ENCODE results near the gene PBX3. TPM values are rescaled to one million over a fixed set of nuclear protein-coding genes. Genes with fewer than 3 reads are reported as not detected.

The PBX3 gene
- polyA plus RNA-seq, 1 donor (not counting 4 experiments of a cell fraction or from before 2014, with no cell fraction given): 26.3 TPM

DNA sequence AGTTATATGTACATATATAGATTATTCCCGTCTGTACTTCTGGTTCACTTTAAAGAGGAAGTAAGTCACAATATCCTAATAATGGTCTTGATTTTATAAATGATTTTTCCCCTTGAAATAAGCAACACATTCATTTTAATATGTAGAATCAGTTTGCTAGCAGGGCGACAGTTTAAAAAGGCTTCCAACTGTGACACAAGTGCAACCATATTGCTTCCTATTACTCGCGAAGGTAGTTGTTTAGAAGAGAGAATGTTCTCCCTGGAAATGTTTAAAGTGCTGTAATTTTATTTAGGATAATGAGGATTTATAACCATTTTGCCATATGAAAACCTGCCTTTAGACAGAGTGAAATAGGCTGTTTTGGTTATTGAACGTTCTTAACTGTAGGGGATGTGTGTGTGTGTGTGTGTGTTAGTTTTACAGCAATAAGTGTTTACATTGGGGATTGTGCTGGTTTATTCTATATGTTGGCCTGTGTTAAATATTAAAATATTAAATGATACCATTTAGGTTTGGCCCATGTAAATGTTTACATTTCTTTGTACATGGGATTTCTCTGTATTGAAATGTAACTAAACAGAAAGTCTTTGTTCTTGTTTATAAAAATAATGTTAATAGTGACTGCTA lies 138.3 kb downstream of the PBX3 start:
- H4K20me1 ChIP-seq (ENCODE audit: control insufficient read depth, extremely low read depth, insufficient read depth, low read length): no peaks in the 10 kb centered on the region
- no peak overlapping the region for H3K9ac ChIP-seq (ENCODE audit: control insufficient read depth, extremely low read depth, insufficient read depth, low read length)
- H3K4me1 ChIP-seq (ENCODE audit: control insufficient read depth, extremely low read depth, insufficient read depth, low read length): peaks cover 27% of the 10 kb centered on the region
- no peak overlapping the region for H3K4me2 ChIP-seq (ENCODE audit: control insufficient read depth, extremely low read depth, insufficient read depth, low read depth, low read length)
- H3K36me3 ChIP-seq (ENCODE audit: control insufficient read depth in 2 of 2, extremely low read depth in 1 of 2, insufficient read depth in 2 of 2, low read length in 2 of 2): no peaks in the 10 kb centered on the region
- H3K27me3 ChIP-seq (ENCODE audit: control insufficient read depth, extremely low read depth, insufficient read depth, low read length): no peaks in the 10 kb centered on the region
- no peaks in the 10 kb centered on the region for H3K9me1 ChIP-seq (ENCODE audit: control insufficient read depth, extremely low read depth, insufficient read depth, low read length)
- TF ChIP-seq EZH2 (IDR thresholded peaks at IDR 0.05; ENCODE audit: low read length): no peak
- TF ChIP-seq, protein P1, sequence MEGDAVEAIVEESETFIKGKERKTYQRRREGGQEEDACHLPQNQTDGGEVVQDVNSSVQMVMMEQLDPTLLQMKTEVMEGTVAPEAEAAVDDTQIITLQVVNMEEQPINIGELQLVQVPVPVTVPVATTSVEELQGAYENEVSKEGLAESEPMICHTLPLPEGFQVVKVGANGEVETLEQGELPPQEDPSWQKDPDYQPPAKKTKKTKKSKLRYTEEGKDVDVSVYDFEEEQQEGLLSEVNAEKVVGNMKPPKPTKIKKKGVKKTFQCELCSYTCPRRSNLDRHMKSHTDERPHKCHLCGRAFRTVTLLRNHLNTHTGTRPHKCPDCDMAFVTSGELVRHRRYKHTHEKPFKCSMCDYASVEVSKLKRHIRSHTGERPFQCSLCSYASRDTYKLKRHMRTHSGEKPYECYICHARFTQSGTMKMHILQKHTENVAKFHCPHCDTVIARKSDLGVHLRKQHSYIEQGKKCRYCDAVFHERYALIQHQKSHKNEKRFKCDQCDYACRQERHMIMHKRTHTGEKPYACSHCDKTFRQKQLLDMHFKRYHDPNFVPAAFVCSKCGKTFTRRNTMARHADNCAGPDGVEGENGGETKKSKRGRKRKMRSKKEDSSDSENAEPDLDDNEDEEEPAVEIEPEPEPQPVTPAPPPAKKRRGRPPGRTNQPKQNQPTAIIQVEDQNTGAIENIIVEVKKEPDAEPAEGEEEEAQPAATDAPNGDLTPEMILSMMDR (optimal IDR thresholded peaks at IDR 0.05 in 1 of 3, IDR thresholded peaks at IDR 0.05 in 1 of 3, conservative IDR thresholded peaks at IDR 0.05 in 1 of 3; ENCODE audit: extremely low read depth in 1 of 3, insufficient read depth in 2 of 3, low read length in 3 of 3): no peak
- dilution Hi-C loops (cut with MboI; ENCODE audit: extremely low pct_ligation_motif_present, low sequenced_read_pairs): no loop called here
- no peak overlapping the region for H2AFZ ChIP-seq (ENCODE audit: control insufficient read depth, low read length)
- H3K9me3 ChIP-seq (ENCODE audit: control insufficient read depth, low read depth, low read length): no peaks in the 10 kb centered on the region
- H3K79me2 ChIP-seq (ENCODE audit: control insufficient read depth, insufficient read depth, low read length): peaks cover 14% of the 10 kb centered on the region
- no peak for DNase-seq (ENCODE audit: low read depth, low spot score)
- H3K4me3 ChIP-seq (ENCODE audit: control insufficient read depth in 2 of 3, extremely low read depth in 1 of 3, insufficient read depth in 2 of 3, low read depth in 1 of 3, low read length in 3 of 3): no peak overlapping the region
- H3K27ac ChIP-seq (ENCODE audit: control insufficient read depth, insufficient read depth, low read length): no peak overlapping the region
- FAIRE-seq: no peak

DNA sequence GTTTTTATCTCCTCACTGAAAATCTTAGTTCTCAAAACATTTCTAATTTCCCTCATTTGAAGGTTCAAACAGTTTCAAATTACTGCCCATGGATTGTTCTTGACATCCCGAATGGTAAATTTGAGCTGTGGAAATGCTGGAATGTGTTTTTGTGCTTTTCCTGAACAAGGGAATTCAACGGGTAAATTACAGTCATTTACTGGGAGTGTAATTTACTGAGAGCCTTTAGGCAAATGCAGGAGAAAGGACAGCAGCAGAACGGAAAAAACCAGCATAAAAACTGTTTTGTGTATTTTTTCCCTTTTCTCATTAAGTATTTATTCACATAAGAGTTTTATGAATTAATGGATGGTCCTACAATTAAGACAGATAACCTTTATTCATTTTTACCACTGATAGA lies 139.2 kb downstream of the PBX3 start:
- no peaks in the 10 kb centered on the region for H3K9me3 ChIP-seq (ENCODE audit: control insufficient read depth, low read depth, low read length)
- no peaks in the 10 kb centered on the region for H4K20me1 ChIP-seq (ENCODE audit: control insufficient read depth, extremely low read depth, insufficient read depth, low read length)
- no peaks in the 10 kb centered on the region for H3K9me1 ChIP-seq (ENCODE audit: control insufficient read depth, extremely low read depth, insufficient read depth, low read length)
- no peak overlapping the region for H3K9ac ChIP-seq (ENCODE audit: control insufficient read depth, extremely low read depth, insufficient read depth, low read length)
- no peak overlapping the region for H2AFZ ChIP-seq (ENCODE audit: control insufficient read depth, low read length)
- H3K4me2 ChIP-seq (ENCODE audit: control insufficient read depth, extremely low read depth, insufficient read depth, low read depth, low read length): no peak overlapping the region
- H3K27me3 ChIP-seq (ENCODE audit: control insufficient read depth, extremely low read depth, insufficient read depth, low read length): no peaks in the 10 kb centered on the region
- peaks cover 15% of the 10 kb centered on the region for H3K79me2 ChIP-seq (ENCODE audit: control insufficient read depth, insufficient read depth, low read length)
- no peak for FAIRE-seq
- H3K27ac ChIP-seq (ENCODE audit: control insufficient read depth, insufficient read depth, low read length): no peak overlapping the region
- no peak for DNase-seq (ENCODE audit: low read depth, low spot score)
- dilution Hi-C loops (cut with MboI; ENCODE audit: extremely low pct_ligation_motif_present, low sequenced_read_pairs): no loop called here
- no peak overlapping the region for H3K4me3 ChIP-seq (ENCODE audit: control insufficient read depth in 2 of 3, extremely low read depth in 1 of 3, insufficient read depth in 2 of 3, low read depth in 1 of 3, low read length in 3 of 3)
- TF ChIP-seq EZH2 (IDR thresholded peaks at IDR 0.05; ENCODE audit: low read length): no peak
- TF ChIP-seq, protein P1 (optimal IDR thresholded peaks at IDR 0.05 in 1 of 3, IDR thresholded peaks at IDR 0.05 in 1 of 3, conservative IDR thresholded peaks at IDR 0.05 in 1 of 3; ENCODE audit: extremely low read depth in 1 of 3, insufficient read depth in 2 of 3, low read length in 3 of 3): no peak
- H3K36me3 ChIP-seq (ENCODE audit: control insufficient read depth in 2 of 2, extremely low read depth in 1 of 2, insufficient read depth in 2 of 2, low read length in 2 of 2): no peaks in the 10 kb centered on the region
- peaks cover 27% of the 10 kb centered on the region for H3K4me1 ChIP-seq (ENCODE audit: control insufficient read depth, extremely low read depth, insufficient read depth, low read length)
